ENCODE data around the gene URI1. TPM values are rescaled to one million over a fixed set of nuclear protein-coding genes. Genes with fewer than 3 reads are reported as not detected.

URI1 gene
- total RNA-seq, 1 donor, result 86.1 TPM

GRCh38 chr19:30060531-30061222 lies 118.6 kb downstream of the URI1 start:
- Histone ChIP-seq H2AFZ (ENCODE audit: low read length) (no peak overlapping the region), H3K4me3 (ENCODE audit: insufficient read depth, low read length) (no peak overlapping the region), H3K27me3 (ENCODE audit: insufficient read depth, low read length) (no peaks in the 10 kb centered on the region), H3K79me2 (ENCODE audit: insufficient read depth, low read length) (no peaks in the 10 kb centered on the region), H3K4me1 (ENCODE audit: insufficient read depth, low read length) (no peaks in the 10 kb centered on the region), H3K36me3 (ENCODE audit: insufficient read depth, low read length) (no peaks in the 10 kb centered on the region), H3K27ac (ENCODE audit: low read depth, low read length) (no peak overlapping the region), H4K20me1 (ENCODE audit: insufficient read depth, low read length) (no peaks in the 10 kb centered on the region), H3K9me3 (ENCODE audit: low read depth, low read length) (no peaks in the 10 kb centered on the region), H3K4me2 (ENCODE audit: insufficient read depth, low read length) (no peak overlapping the region)
- peak; percentile 77 for DNase-seq (ENCODE audit: insufficient read length, low spot score, missing footprints)
- no peak for TF ChIP-seq CTCF (IDR thresholded peaks at IDR 0.05; ENCODE audit: extremely low read depth, low read depth, low read length)

GRCh38 chr19:30061223-30062064 lies 119.4 kb downstream of the URI1 start:
- Histone ChIP-seq H3K4me2 (ENCODE audit: insufficient read depth, low read length) (no peak overlapping the region), H3K9me3 (ENCODE audit: low read depth, low read length) (no peaks in the 10 kb centered on the region), H3K4me3 (ENCODE audit: insufficient read depth, low read length) (no peak overlapping the region), H2AFZ (ENCODE audit: low read length) (no peak overlapping the region), H3K4me1 (ENCODE audit: insufficient read depth, low read length) (no peaks in the 10 kb centered on the region), H3K27me3 (ENCODE audit: insufficient read depth, low read length) (no peaks in the 10 kb centered on the region), H3K27ac (ENCODE audit: low read depth, low read length) (no peak overlapping the region), H3K36me3 (ENCODE audit: insufficient read depth, low read length) (no peaks in the 10 kb centered on the region), H3K79me2 (ENCODE audit: insufficient read depth, low read length) (no peaks in the 10 kb centered on the region), H4K20me1 (ENCODE audit: insufficient read depth, low read length) (no peaks in the 10 kb centered on the region)
- TF ChIP-seq CTCF (IDR thresholded peaks at IDR 0.05; ENCODE audit: extremely low read depth, low read depth, low read length), result no peak
- peak; percentile 49 for DNase-seq (ENCODE audit: insufficient read length, low spot score, missing footprints)

GRCh38 chr19:30062065-30062906 lies 120.2 kb downstream of the URI1 start:
- H2AFZ ChIP-seq (ENCODE audit: low read length), result no peak overlapping the region
- no peaks in the 10 kb centered on the region for H3K79me2 ChIP-seq (ENCODE audit: insufficient read depth, low read length)
- H3K9me3 ChIP-seq (ENCODE audit: low read depth, low read length), result no peaks in the 10 kb centered on the region
- peak; percentile 26 for DNase-seq (ENCODE audit: insufficient read length, low spot score, missing footprints)
- no peak overlapping the region for H3K27ac ChIP-seq (ENCODE audit: low read depth, low read length)
- H3K36me3 ChIP-seq (ENCODE audit: insufficient read depth, low read length), result no peaks in the 10 kb centered on the region
- no peak for TF ChIP-seq CTCF (IDR thresholded peaks at IDR 0.05; ENCODE audit: extremely low read depth, low read depth, low read length)
- H3K27me3 ChIP-seq (ENCODE audit: insufficient read depth, low read length), result no peaks in the 10 kb centered on the region
- no peaks in the 10 kb centered on the region for H4K20me1 ChIP-seq (ENCODE audit: insufficient read depth, low read length)
- no peak overlapping the region for H3K4me2 ChIP-seq (ENCODE audit: insufficient read depth, low read length)
- no peak overlapping the region for H3K4me3 ChIP-seq (ENCODE audit: insufficient read depth, low read length)
- no peaks in the 10 kb centered on the region for H3K4me1 ChIP-seq (ENCODE audit: insufficient read depth, low read length)
